OCI-LY1 (cell line): ENCODE results near the gene ITPKC.

ENCODE experiments used
- CTCF ChIP-seq: fragments of 200-600 bp; sonication (generic), shearing (Covaris generic); IDR thresholded peaks from 2 replicates; pipeline ENCODE4 v1.5.1; 2017; ENCODE audit warnings: mild to moderate bottlenecking, antibody characterized with exemption, low read length, moderate library complexity, mixed read lengths
- EZH2 ChIP-seq: fragments of 200-600 bp; sonication (generic), shearing (Covaris generic); IDR thresholded peaks from 2 replicates; pipeline ENCODE4 v1.8.0; 2017; ENCODE audit warnings: borderline replicate concordance, mixed run types, mild to moderate bottlenecking, antibody characterized with exemption, low read length, moderate library complexity, mixed read lengths

GRCh38 chr19:40687525-40688016, 29.3 kb upstream of the ITPKC start:
- TF ChIP-seq CTCF (no peak), EZH2 (no peak)
